K562 (cell line): ENCODE results near the gene DYNC1I2. TPM values are rescaled to one million over a fixed set of nuclear protein-coding genes. Genes with fewer than 3 reads are reported as not detected.

Source experiments
- ATAC-seq: fragments of 200-7000 bp; cut with Tn5 transposase; 3 replicates; pipeline ENCODE4 v1.9.1; 2020; ENCODE audit warnings: moderate library complexity
- BruUV-seq: library from RNA; stranded (reverse); fragments of 400-500 nt; replicated peaks from 2 replicates; lab custom pipeline; 2021; lab: Mats Ljungman, UMichigan
- CTCF ChIA-PET: fragments of 300-600 bp; formaldehyde crosslinking; extraction: SDS; loops from one replicate; lab custom pipeline; 2021; ENCODE audit warnings: low intra/inter-chr PET ratio; lab: Yijun Ruan, JAX
- POLR2A ChIA-PET: fragments of 300-600, 350-650 bp; sonication (Branson Sonifier 250); formaldehyde crosslinking; extraction: SDS; loops from one replicate; lab custom pipeline; 2021; ENCODE audit warnings: antibody characterized with exemption, inconsistent platforms; lab: Yijun Ruan, JAX
- DNase-seq, 4 experiments: peaks; one replicate each; pipeline versions ENCODE4 v3.0.0 to v3.0.0-alpha.2; 2011 to 2018; ENCODE audit warnings: low spot score in 3 of 4, mixed read lengths in 3 of 4; ENCODE audit errors: extremely low read depth in 1 of 4
- FAIRE-seq: peaks from 2 replicates; lab custom pipeline; 2011; peaks lifted over from hg19 to GRCh38; lab: Jason Lieb, UNC
- H2AFZ ChIP-seq: 2 replicates; pipeline ENCODE4 v1.6.0; 2011; ENCODE audit warnings: low read depth, low read length, control low read depth, inconsistent platforms
- H3K27ac ChIP-seq: fragments of 200-600 bp; 3 replicates; pipeline ENCODE4 v1.8.0; 2011; ENCODE audit warnings: low read depth, mild to moderate bottlenecking, control low read depth, inconsistent platforms, low read length, moderate library complexity, mixed read lengths; ENCODE audit errors: extremely low read depth
- H3K27me3 ChIP-seq, 2 experiments: fragments of 300-600 bp in 1 of 2; 2 replicates in 1 of 2; 3 replicates in 1 of 2; pipeline versions ENCODE4 v1.6.0 to v1.8.0; 2011; ENCODE audit warnings: inconsistent platforms in 2 of 2, low read length in 2 of 2, mild to moderate bottlenecking in 1 of 2, mixed read lengths in 1 of 2, moderate library complexity in 1 of 2; ENCODE audit not compliant: control insufficient read depth in 2 of 2, insufficient read depth in 2 of 2
- H3K36me3 ChIP-seq: fragments of 300-600 bp; 3 replicates; pipeline ENCODE4 v1.8.0; 2011; ENCODE audit warnings: mild to moderate bottlenecking, low read length, inconsistent platforms; ENCODE audit not compliant: control insufficient read depth, insufficient read depth
- H3K4me1 ChIP-seq, 2 experiments: fragments of 200-600 bp in 1 of 2; replicated peaks in 1 of 2; 2 replicates in 1 of 2; 3 replicates in 1 of 2; pipeline versions ENCODE4 v1.5.1 to v1.8.0; 2011; ENCODE audit warnings: inconsistent platforms in 2 of 2, low read length in 2 of 2, mild to moderate bottlenecking in 1 of 2, mixed read lengths in 1 of 2, moderate library complexity in 1 of 2; ENCODE audit not compliant: control insufficient read depth in 2 of 2, insufficient read depth in 2 of 2
- H3K4me2 ChIP-seq: 2 replicates; pipeline ENCODE4 v1.6.1; 2011; ENCODE audit warnings: low read length, control low read depth, inconsistent platforms, mixed read lengths; ENCODE audit not compliant: insufficient read depth
- H3K4me3 ChIP-seq: fragments of 200-600 bp; sonication (generic), shearing (Covaris generic); 2 replicates; pipeline ENCODE4 v1.5.1; 2016; ENCODE audit warnings: control low read depth, inconsistent platforms
- H3K79me2 ChIP-seq: fragments of 200-600 bp; 3 replicates; pipeline ENCODE4 v1.8.0; 2011; ENCODE audit warnings: low read length, inconsistent platforms; ENCODE audit not compliant: control insufficient read depth, insufficient read depth
- H3K9ac ChIP-seq, 2 experiments: 2 replicates each; pipeline versions ENCODE4 v1.6.0 to v1.6.1; 2011; ENCODE audit warnings: low read depth in 2 of 2, low read length in 2 of 2, control low read depth in 1 of 2, inconsistent platforms in 1 of 2, mild to moderate bottlenecking in 1 of 2, mixed read lengths in 1 of 2; ENCODE audit not compliant: insufficient read depth in 1 of 2
- H3K9me1 ChIP-seq: one replicate; pipeline ENCODE4 v1.6.0; 2011; ENCODE audit warnings: inconsistent platforms, mild to moderate bottlenecking, low read length, moderate library complexity; ENCODE audit not compliant: control insufficient read depth, insufficient read depth
- H3K9me3 ChIP-seq: replicated peaks from 2 replicates; pipeline ENCODE4 v1.5.1; 2011; ENCODE audit warnings: low read depth, low read length, inconsistent platforms; ENCODE audit not compliant: control insufficient read depth, insufficient read depth
- H4K20me1 ChIP-seq: replicated peaks from 2 replicates; pipeline ENCODE4 v1.6.1; 2011; ENCODE audit warnings: low read length, inconsistent platforms, mixed read lengths; ENCODE audit not compliant: control insufficient read depth, insufficient read depth
- MEIS2 ChIP-seq: fragments of 450-650 bp; IDR thresholded peaks from 2 replicates; pipeline ENCODE4 v1.6.1; 2014; ENCODE audit warnings: mild to moderate bottlenecking; ENCODE audit not compliant: partially characterized antibody
- PBX2 ChIP-seq, 2 experiments: IDR thresholded peaks in 1 of 2; conservative IDR thresholded peaks in 1 of 2; 2 replicates each; pipeline ENCODE4 v1.6.1; 2016; ENCODE audit warnings: low read depth in 2 of 2, mild to moderate bottlenecking in 1 of 2, missing compliant biosample characterization in 1 of 2, missing genetic modification characterization in 1 of 2, moderate library complexity in 1 of 2
- PKNOX1 ChIP-seq: fragments of 450-650 bp; IDR thresholded peaks from 2 replicates; pipeline ENCODE4 v1.6.1; 2016
- ZBTB11 ChIP-seq, 3 experiments: fragments of 200-800 bp in 1 of 3; fragments of 250-450 bp in 1 of 3; fragments of 450-650 bp in 1 of 3; sonication (Bioruptor Pico) in 1 of 3; sonication (Bioruptor generic) in 1 of 3; formaldehyde crosslinking in 1 of 3; IDR thresholded peaks; 2 replicates each; pipeline versions ENCODE4 v1.6.1 to v1.8.0; 2016 to 2022; ENCODE audit warnings: mild to moderate bottlenecking in 2 of 3, missing genetic modification characterization in 2 of 3, missing compliant biosample characterization in 1 of 3, moderate library complexity in 1 of 3
- ZBTB7A ChIP-seq: IDR thresholded peaks from 2 replicates; pipeline ENCODE4 v1.6.1; 2011; ENCODE audit warnings: low read depth, mild to moderate bottlenecking, low read length, moderate library complexity, borderline replicate concordance; ENCODE audit not compliant: control insufficient read depth
- ZNF165 ChIP-seq: fragments of 250-450 bp; sonication (Bioruptor Pico); IDR thresholded peaks from 2 replicates; pipeline ENCODE4 v1.4.0; 2020; ENCODE audit warnings: borderline replicate concordance
- WGBS: fragments of 100-300 bp; shearing (Covaris generic); methylation state at CpG from one replicate; pipeline ENCODE4 v1.1.6; 2016; ENCODE audit warnings: low coverage, mixed read lengths; ENCODE audit not compliant: insufficient coverage; ENCODE audit errors: missing lambda C conversion rate; 5-methylcytosine and 5-hydroxymethylcytosine counted together
- in situ Hi-C: fragments of 300-500 bp; cut with MboI; formaldehyde crosslinking; loops from 4 replicates; pipeline ENCODE4 v1.15.0; 2018; ENCODE audit warnings: inconsistent platforms, mixed read lengths
- intact Hi-C: fragments of 100-400 bp; cut with micrococcal nuclease; formaldehyde crosslinking; loops from 2 replicates; pipeline ENCODE4 v1.14.2; 2022
- polyA plus RNA-seq, 8 experiments: library from polyadenylated mRNA; depleted of rRNA in 4 of 8; stranded (reverse) in 5 of 8; unstranded in 3 of 8; fragments of >200 nt; fragmentation: Nextera tagmentation in 2 of 8; fragmentation: Illumina TruSeq in 1 of 8; extraction: Ambion mirVana in 2 of 8; extraction: Trizol in 1 of 8; gene quantifications; 2 replicates each; pipeline versions ENCODE4 v1.2.1 to v1.2.3, GENCODE V29; 2011 to 2014; ENCODE audit warnings: inconsistent platforms in 1 of 8, missing spikeins in 1 of 8
- total RNA-seq, 7 experiments: library from RNA; depleted of rRNA in 6 of 7; stranded (reverse); fragments of >200 nt in 6 of 7; fragmentation: Illumina TruSeq in 2 of 7; extraction: Trizol in 2 of 7; gene quantifications; 2 replicates each; pipeline versions ENCODE4 v1.2.1 to v1.2.3, GENCODE V29; 2011 to 2021; ENCODE audit warnings: low replicate concordance in 1 of 7

Gene DYNC1I2
- total and polyA plus RNA-seq, 9 of the 15 experiments (the other 6 are each of a cell fraction or from before 2014, with no cell fraction given): 59.1 to 204 (median 100) TPM

GRCh38 chr2:171778515-171778914, 91.2 kb downstream of the DYNC1I2 start (continued):
- TF ChIP-seq ZBTB11 (CRISPR knock-in tag; IDR thresholded peaks at IDR 0.05): no peak

GRCh38 chr2:171785450-171785849, 98.2 kb downstream of the DYNC1I2 start:
- Histone ChIP-seq H3K36me3 (peaks cover 42% of the 10 kb centered on the region), H3K79me2 (no peaks in the 10 kb centered on the region), H4K20me1 (no peaks in the 10 kb centered on the region), H3K9me3 (no peaks in the 10 kb centered on the region), H3K4me1 (no peaks in the 10 kb centered on the region), H2AFZ (no peak overlapping the region), H3K9me1 (no peaks in the 10 kb centered on the region), H3K4me2 (no peak overlapping the region), H3K9ac (no peak overlapping the region), H3K4me3 (no peak overlapping the region), H3K27ac (no peak overlapping the region), H3K27me3 (no peaks in the 10 kb centered on the region)
- in situ Hi-C loops: no loop called here
- intact Hi-C loops: no loop called here
- 80% methylated on average over 3 of the region's 3 CpGs for WGBS
- no peak for DNase-seq
- no peak for TF ChIP-seq PBX2 (CRISPR knock-in tag; IDR thresholded peaks at IDR 0.05; ENCODE audit: low read depth)
- TF ChIP-seq PBX2 (tag; conservative IDR thresholded peaks at IDR 0.05; ENCODE audit: low read depth): peak; percentile 78
- peak; percentile 64 for TF ChIP-seq PKNOX1
- TF ChIP-seq MEIS2: peak; percentile 83
- TF ChIP-seq ZBTB7A: no peak
- no peak for TF ChIP-seq ZNF165 (CRISPR knock-in tag)
- no TSS peak for BruUV-seq
- ChIA-PET CTCF (no interaction called here), POLR2A (interaction anchor here (1.2 kb wide), 1 partner anchor 9 kb away, joined by 4 read pairs; no protein-coding TSS in a partner anchor)
- no peak for ATAC-seq
- FAIRE-seq: no peak
